ENCODE measurements around the gene CELF4. TPM values are rescaled to one million over a fixed set of nuclear protein-coding genes. Genes with fewer than 3 reads are reported as not detected.

Gene CELF4
- polyA plus RNA-seq, 2 donors: 0.02 to 0.06 TPM

- H3K36me3 ChIP-seq (ENCODE audit: control insufficient read depth in 2 of 2, insufficient read depth in 2 of 2, low read length in 1 of 2): no peaks in the 10 kb centered on the region
- 2 to 3% methylated on average over 40 to 49 of the region's 49 CpGs for WGBS, 2 donors
- peaks cover 3 to 15% of the 10 kb centered on the region in 2 donors for H3K27me3 ChIP-seq (ENCODE audit: control insufficient read depth in 1 of 2, insufficient read depth in 2 of 2, low read length in 2 of 2)
- H3K27ac ChIP-seq (ENCODE audit: low read depth in 2 of 2, low read length in 1 of 2): no peak overlapping the region
- H3K4me1 ChIP-seq (ENCODE audit: control insufficient read depth in 2 of 2, insufficient read depth in 2 of 2, low read length in 1 of 2): peaks cover 6 to 11% of the 10 kb centered on the region in 2 donors
- no peaks in the 10 kb centered on the region for H3K9me3 ChIP-seq (ENCODE audit: control insufficient read depth in 2 of 2, insufficient read depth in 1 of 2, low read depth in 1 of 2, low read length in 1 of 2)
- peak overlapping the region in 1 of 2 donors; percentile 57 for H3K4me3 ChIP-seq (ENCODE audit: low read depth in 1 of 2, low read length in 2 of 2)
Measured at GRCh38 chr18:37565977-37566478, 430 bp upstream of the CELF4 start.

DNA sequence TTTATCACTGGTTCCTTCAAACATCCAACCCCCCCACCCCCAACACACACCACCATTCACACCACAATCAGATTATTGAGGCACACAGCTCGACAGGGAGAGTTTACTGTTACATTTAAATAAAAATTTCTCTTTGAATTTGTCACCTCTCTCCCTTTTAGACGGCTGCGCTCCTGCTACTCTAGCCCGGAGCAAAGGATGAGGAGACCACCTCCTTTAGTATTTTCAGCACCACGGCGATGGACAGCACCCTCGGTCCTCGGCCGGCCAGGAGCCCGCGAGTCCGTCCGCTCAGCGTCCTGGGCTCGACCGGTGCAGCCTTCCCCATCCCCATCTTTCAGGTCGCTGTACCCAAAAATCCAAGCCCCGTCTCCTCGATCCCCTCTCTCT lies 892 bp downstream of the CELF4 start:
- no peaks in the 10 kb centered on the region for H3K9me3 ChIP-seq (ENCODE audit: control insufficient read depth in 2 of 2, insufficient read depth in 1 of 2, low read depth in 1 of 2, low read length in 1 of 2)
- peaks cover 3 to 15% of the 10 kb centered on the region in 2 donors for H3K27me3 ChIP-seq (ENCODE audit: control insufficient read depth in 1 of 2, insufficient read depth in 2 of 2, low read length in 2 of 2)
- H3K27ac ChIP-seq (ENCODE audit: low read depth in 2 of 2, low read length in 1 of 2): no peak overlapping the region
- no peak overlapping the region for H3K4me3 ChIP-seq (ENCODE audit: low read depth in 1 of 2, low read length in 2 of 2)
- peaks cover 6 to 11% of the 10 kb centered on the region in 2 donors for H3K4me1 ChIP-seq (ENCODE audit: control insufficient read depth in 2 of 2, insufficient read depth in 2 of 2, low read length in 1 of 2)
- H3K36me3 ChIP-seq (ENCODE audit: control insufficient read depth in 2 of 2, insufficient read depth in 2 of 2, low read length in 1 of 2): no peaks in the 10 kb centered on the region
- WGBS, 2 donors: 3 to 6% methylated on average over 19 of the region's 19 CpGs

DNA sequence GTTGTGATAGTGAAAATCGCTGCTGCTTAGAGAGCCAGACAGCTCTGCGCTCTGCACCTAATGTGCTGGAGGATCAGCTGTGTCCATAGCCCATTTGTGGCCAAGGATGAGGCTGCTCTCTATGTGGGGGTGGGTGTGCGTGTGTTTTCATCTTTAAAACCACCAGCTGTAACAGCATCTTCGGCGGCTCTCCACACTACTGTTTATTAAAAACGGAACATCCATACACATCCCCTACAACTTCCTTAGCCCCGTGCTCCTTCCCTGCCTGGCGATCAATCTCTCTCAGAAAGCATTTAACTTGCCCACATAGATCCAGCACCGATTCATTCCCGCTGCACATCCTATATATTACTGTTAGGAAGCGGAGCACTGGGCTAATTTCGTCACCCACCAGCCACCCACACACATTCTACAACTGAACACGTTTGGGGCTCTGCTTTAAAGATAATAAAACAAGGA lies 1.6 kb downstream of the CELF4 start:
- Histone ChIP-seq H3K27me3 (ENCODE audit: control insufficient read depth in 1 of 2, insufficient read depth in 2 of 2, low read length in 2 of 2) (peaks cover 3 to 14% of the 10 kb centered on the region in 2 donors), H3K4me1 (ENCODE audit: control insufficient read depth in 2 of 2, insufficient read depth in 2 of 2, low read length in 1 of 2) (peaks cover 6 to 11% of the 10 kb centered on the region in 2 donors), H3K36me3 (ENCODE audit: control insufficient read depth in 2 of 2, insufficient read depth in 2 of 2, low read length in 1 of 2) (no peaks in the 10 kb centered on the region), H3K9me3 (ENCODE audit: control insufficient read depth in 2 of 2, insufficient read depth in 1 of 2, low read depth in 1 of 2, low read length in 1 of 2) (no peaks in the 10 kb centered on the region), H3K4me3 (ENCODE audit: low read depth in 1 of 2, low read length in 2 of 2) (no peak overlapping the region), H3K27ac (ENCODE audit: low read depth in 2 of 2, low read length in 1 of 2) (no peak overlapping the region)
- WGBS, 2 donors: 35 to 40% methylated on average over 13 of the region's 13 CpGs

GRCh38 chr18:37561986-37562385 lies 3.6 kb downstream of the CELF4 start:
- Histone ChIP-seq H3K9me3 (ENCODE audit: control insufficient read depth in 2 of 2, insufficient read depth in 1 of 2, low read depth in 1 of 2, low read length in 1 of 2) (no peaks in the 10 kb centered on the region), H3K36me3 (ENCODE audit: control insufficient read depth in 2 of 2, insufficient read depth in 2 of 2, low read length in 1 of 2) (no peaks in the 10 kb centered on the region), H3K4me3 (ENCODE audit: low read depth in 1 of 2, low read length in 2 of 2) (no peak overlapping the region), H3K27me3 (ENCODE audit: control insufficient read depth in 1 of 2, insufficient read depth in 2 of 2, low read length in 2 of 2) (peaks cover 3 to 6% of the 10 kb centered on the region in 2 donors), H3K4me1 (ENCODE audit: control insufficient read depth in 2 of 2, insufficient read depth in 2 of 2, low read length in 1 of 2) (peaks cover 6 to 8% of the 10 kb centered on the region in 2 donors), H3K27ac (ENCODE audit: low read depth in 2 of 2, low read length in 1 of 2) (no peak overlapping the region)
- WGBS, 2 donors: 32 to 40% methylated on average over 1 of the region's 1 CpG

- peaks cover 3 to 6% of the 10 kb centered on the region in 2 donors for H3K27me3 ChIP-seq (ENCODE audit: control insufficient read depth in 1 of 2, insufficient read depth in 2 of 2, low read length in 2 of 2)
Measured at GRCh38 chr18:37560003-37560402, 5.6 kb downstream of the CELF4 start.

GRCh38 chr18:37559194-37559593 lies 6.4 kb downstream of the CELF4 start:
- Histone ChIP-seq H3K4me1 (ENCODE audit: control insufficient read depth in 2 of 2, insufficient read depth in 2 of 2, low read length in 1 of 2) (no peaks in the 10 kb centered on the region), H3K36me3 (ENCODE audit: control insufficient read depth in 2 of 2, insufficient read depth in 2 of 2, low read length in 1 of 2) (no peaks in the 10 kb centered on the region), H3K27me3 (ENCODE audit: control insufficient read depth in 1 of 2, insufficient read depth in 2 of 2, low read length in 2 of 2) (peaks cover 2 to 3% of the 10 kb centered on the region in 2 donors), H3K9me3 (ENCODE audit: control insufficient read depth in 2 of 2, insufficient read depth in 1 of 2, low read depth in 1 of 2, low read length in 1 of 2) (no peaks in the 10 kb centered on the region), H3K27ac (ENCODE audit: low read depth in 2 of 2, low read length in 1 of 2) (no peak overlapping the region), H3K4me3 (ENCODE audit: low read depth in 1 of 2, low read length in 2 of 2) (no peak overlapping the region)
- 30 to 47% methylated on average over 1 of the region's 1 CpG for WGBS, 2 donors

More at GRCh38 chr18:37560003-37560402, 5.6 kb downstream of the CELF4 start:
- H3K4me3 ChIP-seq (ENCODE audit: low read depth in 1 of 2, low read length in 2 of 2): no peak overlapping the region
- H3K27ac ChIP-seq (ENCODE audit: low read depth in 2 of 2, low read length in 1 of 2): no peak overlapping the region
- H3K4me1 ChIP-seq (ENCODE audit: control insufficient read depth in 2 of 2, insufficient read depth in 2 of 2, low read length in 1 of 2): peaks cover 2% of the 10 kb centered on the region in 2 donors
- no peaks in the 10 kb centered on the region for H3K36me3 ChIP-seq (ENCODE audit: control insufficient read depth in 2 of 2, insufficient read depth in 2 of 2, low read length in 1 of 2)
- WGBS, 2 donors: 21 to 36% methylated on average over 2 of the region's 2 CpGs
- no peaks in the 10 kb centered on the region for H3K9me3 ChIP-seq (ENCODE audit: control insufficient read depth in 2 of 2, insufficient read depth in 1 of 2, low read depth in 1 of 2, low read length in 1 of 2)

- no peaks in the 10 kb centered on the region for H3K27me3 ChIP-seq (ENCODE audit: control insufficient read depth in 1 of 2, insufficient read depth in 2 of 2, low read length in 2 of 2)
- WGBS, 2 donors: 34 to 39% methylated on average over 5 of the region's 5 CpGs
Measured at GRCh38 chr18:37554399-37554787, 11.2 kb downstream of the CELF4 start.

DNA sequence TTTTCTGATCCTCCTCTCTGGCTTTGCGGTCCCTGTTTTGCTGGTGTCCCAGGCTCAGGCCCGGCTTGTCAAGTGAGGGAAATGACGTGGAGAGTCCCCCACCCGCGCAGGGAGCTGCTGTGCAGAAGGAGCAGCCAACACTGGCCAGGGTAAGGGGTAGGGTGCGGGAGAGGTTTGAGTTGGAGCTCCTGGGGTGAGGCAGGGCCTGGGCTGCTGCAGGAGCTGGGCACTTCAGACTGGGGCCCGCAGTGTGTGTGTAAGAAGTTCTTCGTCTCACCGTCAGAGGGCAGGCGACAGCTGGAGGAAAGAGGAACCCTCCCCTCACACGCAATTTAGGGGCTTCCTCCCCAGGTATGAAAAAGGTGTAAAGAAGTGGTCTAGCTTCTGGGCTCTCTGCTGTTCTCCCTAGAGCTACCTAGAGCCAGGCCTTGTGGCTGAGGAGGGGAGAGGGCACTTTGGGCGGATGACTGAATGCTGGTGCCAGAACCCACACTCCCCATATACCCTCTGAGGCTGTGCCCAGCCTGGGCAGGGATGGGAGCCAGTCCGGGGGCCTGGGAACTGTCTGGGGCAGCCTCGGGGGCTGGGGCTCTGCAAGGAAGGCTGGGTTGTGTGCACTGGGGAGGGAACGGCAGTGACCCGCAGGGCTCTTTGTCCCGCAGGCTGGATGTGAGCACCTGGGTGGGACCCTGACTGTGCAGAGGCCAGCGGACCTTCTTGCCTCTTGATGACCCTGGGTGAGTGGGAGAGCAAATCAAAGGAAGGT lies 11.8 kb downstream of the CELF4 start:
- H3K27me3 ChIP-seq (ENCODE audit: control insufficient read depth in 1 of 2, insufficient read depth in 2 of 2, low read length in 2 of 2): no peaks in the 10 kb centered on the region
- H3K27ac ChIP-seq (ENCODE audit: low read depth in 2 of 2, low read length in 1 of 2): no peak overlapping the region
- H3K4me1 ChIP-seq (ENCODE audit: control insufficient read depth in 2 of 2, insufficient read depth in 2 of 2, low read length in 1 of 2): no peaks in the 10 kb centered on the region
- no peak overlapping the region for H3K4me3 ChIP-seq (ENCODE audit: low read depth in 1 of 2, low read length in 2 of 2)
- H3K9me3 ChIP-seq (ENCODE audit: control insufficient read depth in 2 of 2, insufficient read depth in 1 of 2, low read depth in 1 of 2, low read length in 1 of 2): no peaks in the 10 kb centered on the region
- 56 to 61% methylated on average over 18 of the region's 18 CpGs for WGBS, 2 donors
- no peaks in the 10 kb centered on the region for H3K36me3 ChIP-seq (ENCODE audit: control insufficient read depth in 2 of 2, insufficient read depth in 2 of 2, low read length in 1 of 2)

More at GRCh38 chr18:37554399-37554787, 11.2 kb downstream of the CELF4 start:
- H3K36me3 ChIP-seq (ENCODE audit: control insufficient read depth in 2 of 2, insufficient read depth in 2 of 2, low read length in 1 of 2): no peaks in the 10 kb centered on the region
- H3K27ac ChIP-seq (ENCODE audit: low read depth in 2 of 2, low read length in 1 of 2): no peak overlapping the region
- no peaks in the 10 kb centered on the region for H3K4me1 ChIP-seq (ENCODE audit: control insufficient read depth in 2 of 2, insufficient read depth in 2 of 2, low read length in 1 of 2)
- no peaks in the 10 kb centered on the region for H3K9me3 ChIP-seq (ENCODE audit: control insufficient read depth in 2 of 2, insufficient read depth in 1 of 2, low read depth in 1 of 2, low read length in 1 of 2)
- no peak overlapping the region for H3K4me3 ChIP-seq (ENCODE audit: low read depth in 1 of 2, low read length in 2 of 2)

DNA sequence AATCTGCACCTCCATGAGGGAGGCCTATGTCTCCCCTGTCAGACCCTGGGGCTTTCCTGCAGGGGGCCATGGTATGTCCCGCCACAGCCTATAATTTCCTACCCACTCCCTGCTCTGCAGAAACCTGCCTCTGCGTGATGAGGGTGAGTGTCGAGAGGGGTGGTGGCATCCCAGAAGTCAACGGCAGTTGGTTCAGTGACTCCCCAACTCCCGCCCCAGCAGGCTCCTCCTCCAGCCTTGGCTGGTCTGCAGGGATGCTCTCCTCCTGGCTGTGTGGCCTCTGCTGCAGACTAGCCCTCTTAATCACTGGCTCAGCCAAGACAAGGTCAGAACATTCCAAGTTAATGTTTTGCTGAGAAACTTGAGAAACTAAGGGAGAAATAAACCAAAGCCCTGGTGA lies 13.3 kb downstream of the CELF4 start:
- Histone ChIP-seq H3K27ac (ENCODE audit: low read depth in 2 of 2, low read length in 1 of 2) (no peak overlapping the region), H3K4me1 (ENCODE audit: control insufficient read depth in 2 of 2, insufficient read depth in 2 of 2, low read length in 1 of 2) (no peaks in the 10 kb centered on the region), H3K27me3 (ENCODE audit: control insufficient read depth in 1 of 2, insufficient read depth in 2 of 2, low read length in 2 of 2) (no peaks in the 10 kb centered on the region), H3K4me3 (ENCODE audit: low read depth in 1 of 2, low read length in 2 of 2) (no peak overlapping the region), H3K36me3 (ENCODE audit: control insufficient read depth in 2 of 2, insufficient read depth in 2 of 2, low read length in 1 of 2) (no peaks in the 10 kb centered on the region), H3K9me3 (ENCODE audit: control insufficient read depth in 2 of 2, insufficient read depth in 1 of 2, low read depth in 1 of 2, low read length in 1 of 2) (no peaks in the 10 kb centered on the region)
- 61 to 69% methylated on average over 5 of the region's 5 CpGs for WGBS, 2 donors

DNA sequence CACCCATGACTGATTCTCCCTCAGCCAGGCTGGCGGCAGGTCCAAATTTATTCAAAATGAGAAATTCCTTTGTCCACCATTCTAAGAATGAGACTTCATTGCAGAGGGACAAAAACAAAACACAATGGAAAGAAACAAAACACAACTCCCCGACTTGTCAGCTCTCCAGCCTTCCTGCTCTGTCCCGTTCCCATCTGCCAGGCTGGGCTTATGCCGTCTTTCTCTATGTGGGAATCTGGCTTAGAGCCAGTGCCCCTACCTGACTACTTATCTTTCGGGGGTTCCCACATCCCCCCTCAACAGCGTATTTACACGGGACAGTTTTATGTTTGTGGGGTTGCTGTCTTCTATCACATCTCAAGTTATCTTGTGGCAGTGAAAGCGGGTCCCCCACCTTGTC lies 13.8 kb downstream of the CELF4 start:
- H3K4me1 ChIP-seq (ENCODE audit: control insufficient read depth in 2 of 2, insufficient read depth in 2 of 2, low read length in 1 of 2): no peaks in the 10 kb centered on the region
- no peaks in the 10 kb centered on the region for H3K27me3 ChIP-seq (ENCODE audit: control insufficient read depth in 1 of 2, insufficient read depth in 2 of 2, low read length in 2 of 2)
- H3K36me3 ChIP-seq (ENCODE audit: control insufficient read depth in 2 of 2, insufficient read depth in 2 of 2, low read length in 1 of 2): no peaks in the 10 kb centered on the region
- no peak overlapping the region for H3K4me3 ChIP-seq (ENCODE audit: low read depth in 1 of 2, low read length in 2 of 2)
- H3K9me3 ChIP-seq (ENCODE audit: control insufficient read depth in 2 of 2, insufficient read depth in 1 of 2, low read depth in 1 of 2, low read length in 1 of 2): no peaks in the 10 kb centered on the region
- no peak overlapping the region for H3K27ac ChIP-seq (ENCODE audit: low read depth in 2 of 2, low read length in 1 of 2)
- 74 to 77% methylated on average over 8 of the region's 8 CpGs for WGBS, 2 donors

Data from esophagus (tissue), 2 donors.